Raji (cell line): ENCODE results near the gene CISH.

Source experiments
- POLR2A ChIP-seq: IDR thresholded peaks from 2 replicates; pipeline ENCODE4 v1.6.1; 2011; ENCODE audit warnings: low read depth, low read length, control low read depth; ENCODE audit not compliant: insufficient read depth

Gene CISH

DNA sequence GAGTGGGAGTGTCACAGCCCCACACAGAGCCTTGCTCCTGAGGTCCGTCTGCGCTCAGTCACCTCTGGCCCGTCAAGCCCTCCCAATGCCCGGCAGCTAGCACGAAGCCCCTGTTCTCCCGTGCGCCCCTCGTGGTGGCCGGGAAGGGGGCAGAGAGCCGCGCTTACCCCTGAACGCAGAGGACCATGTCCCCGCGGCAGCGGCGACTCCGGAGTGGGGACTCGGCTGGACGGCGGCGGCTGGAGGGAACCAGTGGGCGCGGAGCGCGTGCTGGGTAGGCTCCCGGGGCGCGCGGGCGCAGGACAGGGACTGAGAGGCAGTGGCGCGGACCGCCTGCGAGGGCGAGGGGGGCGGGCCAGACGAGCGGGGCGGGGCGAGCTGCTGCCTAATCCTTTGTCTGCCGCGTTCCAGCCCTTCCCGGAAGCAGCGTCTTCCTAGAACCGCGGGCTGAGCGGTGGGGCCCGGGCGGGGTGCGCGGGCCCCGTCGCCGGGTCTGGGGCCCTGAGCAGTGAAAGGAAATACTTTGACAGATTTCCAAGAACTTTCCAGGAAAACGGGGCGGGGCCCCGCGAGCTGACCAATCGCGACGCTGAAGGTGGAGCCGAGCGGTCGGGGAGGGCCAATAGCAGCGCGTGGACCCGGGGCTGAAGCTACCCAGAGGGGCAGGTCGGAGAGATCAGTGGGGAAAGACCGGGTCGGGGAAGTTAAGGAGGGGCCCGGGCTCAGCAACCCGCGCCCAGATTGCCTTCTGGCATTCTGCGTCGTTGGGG lies at the start of gene CISH:
TSS of gene CISH (minus strand) at position 311 of the 770 bp plus-strand sequence. CDS start at position 187, 124 bp downstream.
- TF ChIP-seq POLR2A: no peak

- TF ChIP-seq POLR2A: no peak
Measured at GRCh38 chr3:50660386-50660785, 48.8 kb upstream of the CISH start.

DNA sequence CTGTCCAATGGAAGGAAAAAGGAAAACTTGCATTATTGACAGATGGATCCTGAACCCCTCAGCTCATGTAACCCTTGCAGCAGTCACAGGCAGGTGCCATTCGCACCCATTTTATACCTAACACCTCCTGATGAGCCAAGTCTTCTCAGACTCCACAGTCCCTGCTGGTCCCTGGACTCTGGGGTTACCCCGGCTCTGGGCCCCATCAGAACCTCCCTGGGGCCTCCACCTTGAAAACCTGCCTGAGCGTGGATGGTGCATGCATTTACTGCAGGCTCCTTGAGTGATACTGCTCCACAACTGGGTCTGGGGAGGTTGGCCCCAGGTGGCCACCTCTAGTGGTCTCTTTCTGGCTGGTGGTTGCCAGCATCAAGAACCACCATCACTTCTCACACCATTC lies 47.3 kb upstream of the CISH start:
- TF ChIP-seq POLR2A: no peak

DNA sequence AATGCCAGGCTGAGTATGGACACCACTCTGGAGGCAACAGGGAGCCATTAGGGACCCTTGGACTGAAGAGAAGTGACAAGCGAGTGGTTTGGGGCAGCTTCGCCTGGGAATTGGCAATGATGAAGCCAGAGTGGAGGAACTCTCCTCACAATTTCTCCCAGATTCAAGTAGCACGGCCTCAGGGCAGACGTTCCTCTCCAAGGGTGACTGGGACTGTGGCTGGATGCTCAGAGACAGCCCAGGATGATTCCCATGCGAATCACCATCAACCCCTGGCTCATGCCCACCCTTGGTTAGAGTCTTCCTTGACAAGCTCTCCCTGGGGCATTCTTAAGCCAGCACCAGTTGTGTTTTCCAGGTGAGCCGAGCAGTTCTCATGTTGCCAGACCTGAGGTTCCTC lies 46.8 kb upstream of the CISH start:
- no peak for TF ChIP-seq POLR2A

- no peak for TF ChIP-seq POLR2A
Measured at GRCh38 chr3:50657816-50658215, 46.2 kb upstream of the CISH start.

DNA sequence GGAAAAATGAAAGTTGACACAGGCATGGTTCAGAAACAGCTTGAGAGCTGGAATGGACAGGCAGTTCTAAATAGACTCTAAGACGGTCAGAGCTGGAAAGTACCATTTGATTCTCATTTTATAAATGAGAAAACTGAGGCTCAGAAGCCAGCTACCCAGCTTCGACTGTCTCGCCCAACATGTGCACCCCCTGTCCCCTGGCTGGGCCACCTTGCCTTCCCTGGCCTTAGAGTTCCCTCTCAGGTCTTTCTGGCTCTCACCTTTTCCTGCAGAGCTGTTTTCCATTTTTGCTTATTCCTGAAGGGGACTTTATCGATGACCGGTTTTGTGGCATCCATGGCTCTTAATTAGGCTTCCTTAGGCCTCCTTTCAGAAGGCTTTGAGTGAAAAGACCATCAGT lies 45.8 kb upstream of the CISH start:
- TF ChIP-seq POLR2A: no peak

DNA sequence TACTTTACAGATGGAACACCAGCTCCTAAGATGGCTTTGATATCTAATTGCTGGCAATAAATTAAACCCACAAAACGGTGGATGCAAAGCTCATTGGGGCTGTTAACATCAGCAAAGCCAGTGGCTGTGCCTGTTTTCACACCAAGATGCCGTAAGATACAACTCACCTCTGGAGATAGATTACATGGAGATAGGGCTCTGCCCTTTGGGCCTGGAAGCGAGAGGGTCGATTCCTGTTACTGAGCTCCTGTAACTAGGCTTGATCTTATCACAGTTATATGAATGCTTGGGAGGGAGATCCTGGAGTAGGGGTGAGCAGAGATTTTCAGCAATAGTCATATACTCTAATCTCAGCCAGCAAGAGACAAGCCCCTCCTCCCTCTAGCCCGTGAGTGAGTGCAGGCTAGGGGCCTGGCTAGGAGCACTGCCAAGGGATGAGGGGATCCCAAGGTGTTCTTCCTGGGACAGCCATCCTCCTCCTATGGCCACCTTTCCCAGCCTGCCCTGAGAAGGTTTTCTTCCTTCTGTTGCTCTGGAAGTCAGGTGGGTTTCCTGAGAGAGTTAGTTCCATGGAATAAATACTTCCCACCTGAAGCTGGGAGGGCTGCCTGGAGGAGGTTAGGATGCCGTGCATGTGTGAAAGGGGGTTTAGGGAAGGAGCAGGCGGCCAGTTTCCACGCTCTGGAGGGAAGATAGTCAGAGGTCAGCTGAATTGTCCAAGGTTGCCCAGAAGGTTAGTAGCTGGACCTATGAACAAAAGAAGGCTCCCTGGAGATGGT lies 45.0 kb upstream of the CISH start:
- no peak for TF ChIP-seq POLR2A

DNA sequence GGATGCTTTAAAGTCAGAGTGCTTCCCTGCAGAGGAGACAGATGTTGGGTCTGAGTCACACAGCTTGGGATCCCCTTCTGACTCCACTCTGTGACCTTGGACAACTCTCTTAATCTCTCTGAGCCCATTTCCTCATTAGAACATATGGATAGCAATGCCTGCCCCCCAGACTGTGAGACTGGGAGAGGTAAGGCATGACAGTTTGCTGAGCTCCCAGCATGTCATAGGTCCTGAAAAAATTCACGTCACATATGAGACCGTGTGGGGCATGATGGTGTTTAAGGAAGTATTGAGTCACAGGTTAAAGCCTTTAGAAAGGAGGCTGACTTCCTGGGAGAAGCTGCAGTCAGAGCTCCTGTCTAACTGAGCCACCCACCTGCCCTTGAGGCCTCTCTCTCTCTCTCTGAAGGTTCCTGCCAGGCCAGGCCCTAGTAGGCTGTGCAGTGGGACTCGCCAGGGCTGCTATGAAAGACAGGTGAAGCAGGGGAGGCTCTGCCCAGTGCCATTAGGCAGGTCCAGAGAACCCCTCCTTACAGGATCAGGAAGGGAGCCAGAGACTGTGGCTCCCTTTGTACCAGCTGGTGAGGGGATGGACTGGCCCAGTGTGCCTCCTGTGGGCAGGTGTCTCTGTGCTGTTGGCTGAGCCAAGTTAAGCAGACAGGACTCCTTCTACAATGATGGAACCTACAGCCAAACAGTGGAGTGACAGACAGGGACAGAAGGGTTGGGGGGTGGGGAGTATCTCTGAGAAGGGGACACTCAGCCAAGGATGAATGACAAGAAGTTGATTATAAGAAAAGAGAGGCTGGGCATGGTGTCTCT lies 43.6 kb upstream of the CISH start:
- TF ChIP-seq POLR2A: no peak

- TF ChIP-seq POLR2A: no peak
Measured at GRCh38 chr3:50653937-50654595, 42.5 kb upstream of the CISH start.

DNA sequence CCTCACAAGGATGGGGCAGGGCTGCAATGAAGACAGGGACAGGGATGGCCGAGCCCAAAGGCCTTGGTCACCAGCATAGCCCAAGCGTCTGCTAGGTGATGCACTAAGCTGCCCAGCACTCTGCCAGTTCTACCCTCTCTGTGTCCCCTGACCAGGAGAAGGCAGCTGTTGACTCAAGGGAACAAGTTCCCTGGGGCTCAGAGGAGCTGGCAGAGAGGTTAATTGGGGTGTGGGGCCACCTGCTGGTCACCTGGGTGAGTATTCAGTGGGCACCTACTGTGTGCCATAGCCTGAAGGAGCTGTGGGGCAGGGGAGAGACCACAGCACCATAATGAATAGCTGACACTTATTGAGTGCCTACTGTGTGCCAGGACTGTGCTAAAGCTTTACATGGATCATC lies 41.1 kb upstream of the CISH start:
- no peak for TF ChIP-seq POLR2A

- TF ChIP-seq POLR2A: no peak
Measured at GRCh38 chr3:50651920-50652529, 40.5 kb upstream of the CISH start.

DNA sequence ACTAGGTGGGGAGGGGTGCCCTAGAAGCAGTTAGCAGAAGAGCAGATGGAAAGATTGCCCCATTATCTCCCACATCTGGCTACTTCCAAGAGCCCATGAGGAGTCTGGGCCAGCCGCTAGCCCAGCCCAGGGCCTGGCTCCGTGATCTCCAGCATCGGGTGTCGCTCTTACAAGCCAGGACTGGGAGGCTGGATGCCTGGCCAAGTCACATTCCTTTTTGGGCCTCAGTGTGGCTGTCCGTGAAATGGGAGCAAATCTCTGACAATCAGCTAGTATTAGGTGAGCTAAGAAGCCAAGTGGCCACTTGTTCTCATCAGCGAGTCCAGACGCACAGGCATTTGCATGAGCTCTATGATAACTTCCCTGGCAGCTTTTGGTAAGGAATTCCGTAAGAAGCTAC lies 39.9 kb upstream of the CISH start:
- TF ChIP-seq POLR2A: no peak

GRCh38 chr3:50650018-50650417 lies 38.4 kb upstream of the CISH start:
- no peak for TF ChIP-seq POLR2A

- TF ChIP-seq POLR2A: no peak
Measured at GRCh38 chr3:50649451-50649931, 37.9 kb upstream of the CISH start.
